DND-41 (cell line): ENCODE measurements around the gene FRYL.

Experiments
- ATAC-seq: fragments of 200-7000 bp; cut with Tn5 transposase; 3 replicates; pipeline ENCODE4 v1.9.1; 2021; ENCODE audit warnings: low read depth; ENCODE audit not compliant: insufficient read depth
- DNase-seq: peaks from one replicate; pipeline ENCODE4 v3.0.0-alpha.2; 2020
- H2AFZ ChIP-seq: 2 replicates; pipeline ENCODE4 v1.6.0; 2012; ENCODE audit warnings: low read depth, low read length
- H3K27ac ChIP-seq: 2 replicates; pipeline ENCODE4 v1.5.1; 2012; ENCODE audit warnings: low read length, inconsistent platforms
- H3K27me3 ChIP-seq: fragments of 200-600 bp; sonication (generic); 2 replicates; pipeline ENCODE4 v1.6.0; 2012; ENCODE audit warnings: low read length, mild to moderate bottlenecking, inconsistent platforms; ENCODE audit not compliant: insufficient read depth, poor library complexity
- H3K36me3 ChIP-seq: 2 replicates; pipeline ENCODE4 v1.5.1; 2012; ENCODE audit warnings: low read length, inconsistent platforms; ENCODE audit not compliant: insufficient read depth
- H3K4me1 ChIP-seq: 2 replicates; pipeline ENCODE4 v1.5.1; 2012; ENCODE audit warnings: mild to moderate bottlenecking, low read length; ENCODE audit not compliant: insufficient read depth
- H3K4me2 ChIP-seq: 2 replicates; pipeline ENCODE4 v1.6.0; 2012; ENCODE audit warnings: mild to moderate bottlenecking, moderate library complexity, low read length, inconsistent platforms; ENCODE audit not compliant: insufficient read depth
- H3K4me3 ChIP-seq, 2 experiments: fragments of 200-600 bp in 1 of 2; shearing (Covaris generic) in 1 of 2; 2 replicates each; pipeline ENCODE4 v1.5.1; 2012 to 2016; ENCODE audit warnings: inconsistent platforms in 2 of 2, low read length in 2 of 2, mild to moderate bottlenecking in 2 of 2, low read depth in 1 of 2, moderate library complexity in 1 of 2
- H3K79me2 ChIP-seq: 2 replicates; pipeline ENCODE4 v1.6.0; 2012; ENCODE audit warnings: low read length, inconsistent platforms; ENCODE audit not compliant: insufficient read depth
- H3K9ac ChIP-seq: 2 replicates; pipeline ENCODE4 v1.6.0; 2012; ENCODE audit warnings: low read depth, mild to moderate bottlenecking, inconsistent platforms, low read length, moderate library complexity
- H3K9me3 ChIP-seq: 2 replicates; pipeline ENCODE4 v1.5.1; 2012; ENCODE audit warnings: low read length, moderate library complexity, mild to moderate bottlenecking, inconsistent platforms; ENCODE audit not compliant: insufficient read depth, severe bottlenecking
- H4K20me1 ChIP-seq: 2 replicates; pipeline ENCODE4 v1.6.0; 2012; ENCODE audit warnings: low read length; ENCODE audit not compliant: insufficient read depth
- EZH2 ChIP-seq: IDR thresholded peaks from 3 replicates; pipeline ENCODE4 v1.6.1; 2012; ENCODE audit warnings: borderline replicate concordance, low read depth, mild to moderate bottlenecking, moderate library complexity, low read length, inconsistent platforms; ENCODE audit not compliant: severe bottlenecking
- TF ChIP-seq, protein P1 (sequence below): IDR thresholded peaks from 2 replicates; pipeline ENCODE4 v1.5.1; 2012; ENCODE audit warnings: borderline replicate concordance, low read length, moderate library complexity, mild to moderate bottlenecking; ENCODE audit not compliant: poor library complexity, severe bottlenecking; ENCODE audit errors: extremely low read depth

FRYL gene

GRCh38 chr4:48604041-48604440 lies 176.0 kb downstream of the FRYL start:
- H3K36me3 ChIP-seq: peaks cover 62% of the 10 kb centered on the region
- no peaks in the 10 kb centered on the region for H3K79me2 ChIP-seq
- no peaks in the 10 kb centered on the region for H3K27me3 ChIP-seq
- no peak overlapping the region for H2AFZ ChIP-seq
- H3K4me2 ChIP-seq: no peak overlapping the region
- ATAC-seq (no peak), DNase-seq (no peak)
- no peaks in the 10 kb centered on the region for H3K9me3 ChIP-seq
- H3K4me3 ChIP-seq: no peak overlapping the region
- no peak overlapping the region for H3K9ac ChIP-seq
- H4K20me1 ChIP-seq: no peaks in the 10 kb centered on the region
- no peak for TF ChIP-seq EZH2
- no peaks in the 10 kb centered on the region for H3K4me1 ChIP-seq
- no peak overlapping the region for H3K27ac ChIP-seq

GRCh38 chr4:48603366-48604003 lies 176.6 kb downstream of the FRYL start:
- no peaks in the 10 kb centered on the region for H4K20me1 ChIP-seq
- ATAC-seq (no peak), DNase-seq (no peak)
- no peak overlapping the region for H3K4me3 ChIP-seq
- H3K36me3 ChIP-seq: peaks cover 61% of the 10 kb centered on the region
- TF ChIP-seq EZH2: no peak
- TF ChIP-seq, protein P1, sequence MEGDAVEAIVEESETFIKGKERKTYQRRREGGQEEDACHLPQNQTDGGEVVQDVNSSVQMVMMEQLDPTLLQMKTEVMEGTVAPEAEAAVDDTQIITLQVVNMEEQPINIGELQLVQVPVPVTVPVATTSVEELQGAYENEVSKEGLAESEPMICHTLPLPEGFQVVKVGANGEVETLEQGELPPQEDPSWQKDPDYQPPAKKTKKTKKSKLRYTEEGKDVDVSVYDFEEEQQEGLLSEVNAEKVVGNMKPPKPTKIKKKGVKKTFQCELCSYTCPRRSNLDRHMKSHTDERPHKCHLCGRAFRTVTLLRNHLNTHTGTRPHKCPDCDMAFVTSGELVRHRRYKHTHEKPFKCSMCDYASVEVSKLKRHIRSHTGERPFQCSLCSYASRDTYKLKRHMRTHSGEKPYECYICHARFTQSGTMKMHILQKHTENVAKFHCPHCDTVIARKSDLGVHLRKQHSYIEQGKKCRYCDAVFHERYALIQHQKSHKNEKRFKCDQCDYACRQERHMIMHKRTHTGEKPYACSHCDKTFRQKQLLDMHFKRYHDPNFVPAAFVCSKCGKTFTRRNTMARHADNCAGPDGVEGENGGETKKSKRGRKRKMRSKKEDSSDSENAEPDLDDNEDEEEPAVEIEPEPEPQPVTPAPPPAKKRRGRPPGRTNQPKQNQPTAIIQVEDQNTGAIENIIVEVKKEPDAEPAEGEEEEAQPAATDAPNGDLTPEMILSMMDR: no peak
- no peak overlapping the region for H3K27ac ChIP-seq
- no peak overlapping the region for H2AFZ ChIP-seq
- no peaks in the 10 kb centered on the region for H3K79me2 ChIP-seq
- no peak overlapping the region for H3K4me2 ChIP-seq
- no peaks in the 10 kb centered on the region for H3K27me3 ChIP-seq
- H3K9me3 ChIP-seq: no peaks in the 10 kb centered on the region
- H3K9ac ChIP-seq: no peak overlapping the region
- no peaks in the 10 kb centered on the region for H3K4me1 ChIP-seq

- ATAC-seq: no peak
- H3K4me2 ChIP-seq: no peak overlapping the region
- no peak overlapping the region for H3K27ac ChIP-seq
These were observed 177.3 kb downstream of the FRYL start for GRCh38 chr4:48602763-48603162.

DNA sequence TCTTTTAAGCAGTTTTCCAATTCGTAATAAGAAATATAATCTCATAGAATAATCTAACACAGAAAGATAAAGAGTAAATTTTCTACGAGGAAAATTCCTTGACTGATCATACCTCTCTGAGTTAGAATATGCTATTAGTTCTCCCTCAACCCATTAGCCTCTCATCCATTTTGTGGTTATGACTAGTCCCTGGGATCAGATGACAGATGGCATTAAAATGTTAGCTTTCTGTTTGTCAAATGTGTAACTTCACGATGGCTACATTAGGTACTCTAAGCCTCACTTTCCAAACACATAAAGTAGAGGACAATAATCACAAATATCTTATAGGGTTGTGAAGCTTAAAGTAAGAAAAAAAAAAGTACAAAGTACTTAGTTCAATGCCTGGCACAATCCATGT lies 177.9 kb downstream of the FRYL start:
- no peaks in the 10 kb centered on the region for H4K20me1 ChIP-seq
- no peak for TF ChIP-seq EZH2
- no peaks in the 10 kb centered on the region for H3K27me3 ChIP-seq
- no peaks in the 10 kb centered on the region for H3K9me3 ChIP-seq
- no peaks in the 10 kb centered on the region for H3K79me2 ChIP-seq
- no peak overlapping the region for H3K9ac ChIP-seq
- H2AFZ ChIP-seq: no peak overlapping the region
- DNase-seq (no peak), ATAC-seq (no peak)
- H3K4me1 ChIP-seq: no peaks in the 10 kb centered on the region
- H3K4me3 ChIP-seq: no peak overlapping the region
- no peak overlapping the region for H3K27ac ChIP-seq
- no peak overlapping the region for H3K4me2 ChIP-seq
- H3K36me3 ChIP-seq: peaks cover 61% of the 10 kb centered on the region

More at GRCh38 chr4:48602763-48603162, 177.3 kb downstream of the FRYL start:
- Histone ChIP-seq H2AFZ (no peak overlapping the region), H4K20me1 (no peaks in the 10 kb centered on the region), H3K4me1 (no peaks in the 10 kb centered on the region), H3K79me2 (no peaks in the 10 kb centered on the region), H3K27me3 (no peaks in the 10 kb centered on the region), H3K36me3 (peaks cover 60% of the 10 kb centered on the region), H3K9me3 (no peaks in the 10 kb centered on the region), H3K9ac (no peak overlapping the region), H3K4me3 (no peak overlapping the region)
- no peak for TF ChIP-seq EZH2
- TF ChIP-seq, protein P1: no peak
- no peak for DNase-seq
